ENCODE data around the gene LPP. TPM values are rescaled to one million over a fixed set of nuclear protein-coding genes. Genes with fewer than 3 reads are reported as not detected.
A peak's percentile ranks its signal among the peaks of the same experiment; 100 is the strongest.

Gene LPP
- total RNA-seq, 6 experiments from 2014 or later = 41.5 to 90.5 (median 69.5) TPM

GRCh38 chr3:188660415-188660814 lies 506.5 kb downstream of the LPP start:
- ATAC-seq (no peak), DNase-seq (no peak)
- no CpG with 5 or more reads among the region's 1 CpG for WGBS (ENCODE audit: insufficient coverage, low coverage, low lambda C conversion rate, missing lambda C conversion rate)
- H3K4me3 ChIP-seq = no peak overlapping the region
- no peak overlapping the region for H3K27ac ChIP-seq
- peaks cover 0 to 27% (median 10%) of the 10 kb centered on the region in 4 donors for H3K4me1 ChIP-seq
- H3K36me3 ChIP-seq = no peaks in the 10 kb centered on the region
- TF ChIP-seq CTCF (IDR thresholded peaks at IDR 0.05) (no peak), POLR2A (IDR thresholded peaks at IDR 0.05) (no peak)
- H3K27me3 ChIP-seq = no peaks in the 10 kb centered on the region
- H3K9me3 ChIP-seq = no peaks in the 10 kb centered on the region
- intact Hi-C loops (cut with DNase I) = no loop called here

GRCh38 chr3:188661806-188662205 lies 507.8 kb downstream of the LPP start:
- DNase-seq = no peak
- TF ChIP-seq POLR2A (IDR thresholded peaks at IDR 0.05) = no peak
- no peak for TF ChIP-seq CTCF (IDR thresholded peaks at IDR 0.05)
- no peaks in the 10 kb centered on the region for H3K36me3 ChIP-seq
- intact Hi-C loops (cut with DNase I) = no loop called here
- no peak overlapping the region for H3K4me3 ChIP-seq
- H3K27me3 ChIP-seq = no peaks in the 10 kb centered on the region
- no peaks in the 10 kb centered on the region for H3K9me3 ChIP-seq
- WGBS (ENCODE audit: insufficient coverage, low coverage, low lambda C conversion rate, missing lambda C conversion rate) = 78% methylated on average over 2 of the region's 2 CpGs
- H3K4me1 ChIP-seq = peaks cover 0 to 20% (median 9%) of the 10 kb centered on the region in 4 donors
- H3K27ac ChIP-seq = no peak overlapping the region
- ATAC-seq = peak in 1 of 4 donors; percentile 43

GRCh38 chr3:188662214-188662613 lies 508.3 kb downstream of the LPP start:
- WGBS (ENCODE audit: insufficient coverage, low coverage, low lambda C conversion rate, missing lambda C conversion rate) = 31% methylated on average over 1 of the region's 1 CpG
- intact Hi-C loops (cut with DNase I) = no loop called here
- H3K27me3 ChIP-seq = no peaks in the 10 kb centered on the region
- DNase-seq (no peak), ATAC-seq (peak; percentile 12 to 50 (median 42))
- H3K4me3 ChIP-seq = no peak overlapping the region
- no peaks in the 10 kb centered on the region for H3K9me3 ChIP-seq
- no peaks in the 10 kb centered on the region for H3K36me3 ChIP-seq
- H3K27ac ChIP-seq = no peak overlapping the region
- no peak for TF ChIP-seq CTCF (IDR thresholded peaks at IDR 0.05)
- TF ChIP-seq POLR2A (IDR thresholded peaks at IDR 0.05) = no peak
- peaks cover 0 to 20% (median 9%) of the 10 kb centered on the region in 4 donors for H3K4me1 ChIP-seq

- ATAC-seq = peak; percentile 32 to 67 (median 42)
- TF ChIP-seq POLR2A (IDR thresholded peaks at IDR 0.05) (no peak), CTCF (IDR thresholded peaks at IDR 0.05) (no peak)
- intact Hi-C loops (cut with DNase I) = no loop called here
- no peak overlapping the region for H3K27ac ChIP-seq
- no peaks in the 10 kb centered on the region for H3K9me3 ChIP-seq
- H3K4me3 ChIP-seq = no peak overlapping the region
- H3K27me3 ChIP-seq = no peaks in the 10 kb centered on the region
- no peak for DNase-seq
- H3K36me3 ChIP-seq = no peaks in the 10 kb centered on the region
- WGBS (ENCODE audit: insufficient coverage, low coverage, low lambda C conversion rate, missing lambda C conversion rate) = 26% methylated on average over 2 of the region's 2 CpGs
- peaks cover 0 to 20% (median 9%) of the 10 kb centered on the region in 4 donors for H3K4me1 ChIP-seq
These were observed 508.8 kb downstream of the LPP start for GRCh38 chr3:188662795-188663194.

DNA sequence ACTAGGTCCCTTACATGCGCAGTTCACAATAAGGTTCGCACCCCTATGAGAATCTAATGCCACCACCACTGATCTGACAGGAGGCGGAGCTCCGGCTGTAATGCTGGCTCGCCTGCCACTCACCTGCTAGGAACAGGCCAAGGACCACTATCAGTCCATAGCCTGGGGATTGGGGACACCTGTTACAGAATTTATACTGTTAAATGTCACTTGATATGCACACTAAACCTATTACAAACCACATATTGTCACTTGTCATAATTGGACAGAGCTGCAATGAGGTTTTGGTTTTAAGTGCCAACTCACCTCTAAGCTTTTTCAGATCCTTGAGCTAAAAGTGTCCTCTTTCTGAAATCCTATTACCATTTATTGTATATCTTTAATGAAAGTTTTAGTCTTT lies 509.9 kb downstream of the LPP start:
- ATAC-seq (no peak), DNase-seq (no peak)
- H3K27me3 ChIP-seq = no peaks in the 10 kb centered on the region
- no peak overlapping the region for H3K27ac ChIP-seq
- no peaks in the 10 kb centered on the region for H3K36me3 ChIP-seq
- peaks cover 0 to 20% (median 9%) of the 10 kb centered on the region in 4 donors for H3K4me1 ChIP-seq
- 93% methylated on average over 3 of the region's 5 CpGs for WGBS (ENCODE audit: insufficient coverage, low coverage, low lambda C conversion rate, missing lambda C conversion rate)
- intact Hi-C loops (cut with DNase I) = no loop called here
- no peak overlapping the region for H3K4me3 ChIP-seq
- H3K9me3 ChIP-seq = no peaks in the 10 kb centered on the region
- no peak for TF ChIP-seq CTCF (IDR thresholded peaks at IDR 0.05)
- TF ChIP-seq POLR2A (IDR thresholded peaks at IDR 0.05) = no peak

Measured in right lobe of liver (tissue), 6 donors.